ENCODE results near the gene KIAA0753. TPM values are rescaled to one million over a fixed set of nuclear protein-coding genes. Genes with fewer than 3 reads are reported as not detected.

Gene KIAA0753
- total RNA-seq, 4 donors from 2014 or later = 20.8 to 46.7 (median 25.6) TPM

DNA sequence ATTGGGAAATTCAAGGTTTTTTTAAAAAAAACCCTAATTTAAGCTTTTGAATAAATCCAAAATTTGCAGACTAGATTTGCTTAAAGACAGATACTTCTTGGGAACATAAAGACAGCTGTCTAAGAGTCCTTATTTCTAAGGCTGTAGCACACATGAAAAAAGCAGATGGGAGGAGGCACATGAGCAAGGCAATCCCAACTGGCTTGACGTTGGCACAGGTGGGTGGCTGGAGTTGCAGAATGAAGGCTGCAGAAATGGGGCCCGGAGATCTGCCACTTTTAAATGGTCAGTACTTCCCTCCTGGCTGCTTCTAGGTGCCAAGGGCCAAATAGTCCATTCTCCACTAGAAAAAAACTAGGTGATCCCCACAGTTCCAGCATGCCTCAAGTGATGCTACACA lies 4.4 kb downstream of the KIAA0753 start:
- Histone ChIP-seq H3K27ac (no peak overlapping the region), H3K9me3 (no peaks in the 10 kb centered on the region), H3K36me3 (peaks cover 18 to 33% of the 10 kb centered on the region in 2 donors), H3K4me1 (peaks cover 15 to 16% of the 10 kb centered on the region in 2 donors), H3K4me3 (replicated peaks in 1 of 3) (no peak overlapping the region), H3K27me3 (no peaks in the 10 kb centered on the region)
- TF ChIP-seq, protein P1, sequence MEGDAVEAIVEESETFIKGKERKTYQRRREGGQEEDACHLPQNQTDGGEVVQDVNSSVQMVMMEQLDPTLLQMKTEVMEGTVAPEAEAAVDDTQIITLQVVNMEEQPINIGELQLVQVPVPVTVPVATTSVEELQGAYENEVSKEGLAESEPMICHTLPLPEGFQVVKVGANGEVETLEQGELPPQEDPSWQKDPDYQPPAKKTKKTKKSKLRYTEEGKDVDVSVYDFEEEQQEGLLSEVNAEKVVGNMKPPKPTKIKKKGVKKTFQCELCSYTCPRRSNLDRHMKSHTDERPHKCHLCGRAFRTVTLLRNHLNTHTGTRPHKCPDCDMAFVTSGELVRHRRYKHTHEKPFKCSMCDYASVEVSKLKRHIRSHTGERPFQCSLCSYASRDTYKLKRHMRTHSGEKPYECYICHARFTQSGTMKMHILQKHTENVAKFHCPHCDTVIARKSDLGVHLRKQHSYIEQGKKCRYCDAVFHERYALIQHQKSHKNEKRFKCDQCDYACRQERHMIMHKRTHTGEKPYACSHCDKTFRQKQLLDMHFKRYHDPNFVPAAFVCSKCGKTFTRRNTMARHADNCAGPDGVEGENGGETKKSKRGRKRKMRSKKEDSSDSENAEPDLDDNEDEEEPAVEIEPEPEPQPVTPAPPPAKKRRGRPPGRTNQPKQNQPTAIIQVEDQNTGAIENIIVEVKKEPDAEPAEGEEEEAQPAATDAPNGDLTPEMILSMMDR (IDR thresholded peaks at IDR 0.05) = no peak
- no peak for TF ChIP-seq POLR2A (IDR thresholded peaks at IDR 0.05)
- DNase-seq = no peak
- intact Hi-C loops (cut with DNase I) = no loop called here
- 74 to 85% methylated on average over 2 of the region's 2 CpGs for WGBS, 2 donors

DNA sequence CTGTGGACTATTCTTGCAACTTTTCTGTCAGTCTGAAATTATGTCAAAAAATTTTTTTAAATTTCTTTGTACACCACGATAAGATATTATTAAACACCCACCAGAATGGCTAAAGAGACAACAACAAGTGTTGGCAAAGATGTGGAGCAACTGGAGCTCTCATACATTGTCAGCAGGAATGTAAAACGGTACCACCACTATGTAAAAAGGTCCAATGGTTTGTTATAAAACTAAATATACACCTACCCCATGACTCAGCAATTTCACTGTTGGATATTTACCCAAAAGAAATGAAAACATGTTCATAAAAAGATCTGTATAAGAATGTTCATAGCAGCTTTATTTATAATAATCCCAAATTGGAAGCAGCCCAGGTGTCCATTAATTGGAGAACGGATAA lies 7.2 kb downstream of the KIAA0753 start:
- intact Hi-C loops (cut with DNase I) = no loop called here
- Histone ChIP-seq H3K27me3 (no peaks in the 10 kb centered on the region), H3K4me3 (replicated peaks in 1 of 3) (no peak overlapping the region), H3K9me3 (no peaks in the 10 kb centered on the region), H3K27ac (no peak overlapping the region), H3K4me1 (peaks cover under 1 to 2% of the 10 kb centered on the region in 2 donors), H3K36me3 (peaks cover 22 to 34% of the 10 kb centered on the region in 2 donors)
- 96 to 99% methylated on average over 3 of the region's 3 CpGs for WGBS, 2 donors
- TF ChIP-seq POLR2A (IDR thresholded peaks at IDR 0.05) = no peak
- TF ChIP-seq, protein P1 (IDR thresholded peaks at IDR 0.05) = no peak
- DNase-seq = no peak

DNA sequence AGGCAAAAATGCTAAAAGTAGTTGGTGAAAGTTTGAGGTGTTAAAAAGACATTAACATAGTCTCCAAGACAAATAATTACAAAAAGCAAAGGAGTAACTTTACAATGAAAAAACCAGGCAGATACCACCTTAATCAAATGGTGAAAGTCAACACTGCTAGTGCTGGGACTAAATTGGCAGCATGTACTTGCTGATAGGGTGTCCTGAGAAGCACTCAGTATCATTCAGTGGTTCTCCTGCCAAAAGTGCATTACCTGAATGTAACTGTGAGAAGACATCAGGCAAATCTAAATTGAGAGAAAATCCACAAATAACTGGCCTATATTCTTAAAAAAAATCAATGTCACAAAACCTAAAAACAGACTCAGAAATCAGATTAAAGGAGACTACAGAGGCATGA lies 8.0 kb downstream of the KIAA0753 start:
- DNase-seq = no peak
- intact Hi-C loops (cut with DNase I) = no loop called here
- peaks cover 29 to 41% of the 10 kb centered on the region in 2 donors for H3K36me3 ChIP-seq
- H3K27me3 ChIP-seq = no peaks in the 10 kb centered on the region
- no peaks in the 10 kb centered on the region for H3K9me3 ChIP-seq
- no peak overlapping the region for H3K4me3 ChIP-seq (replicated peaks in 1 of 3)
- H3K4me1 ChIP-seq = no peaks in the 10 kb centered on the region
- TF ChIP-seq, protein P1 (IDR thresholded peaks at IDR 0.05) = no peak
- no peak for TF ChIP-seq POLR2A (IDR thresholded peaks at IDR 0.05)
- no peak overlapping the region for H3K27ac ChIP-seq

DNA sequence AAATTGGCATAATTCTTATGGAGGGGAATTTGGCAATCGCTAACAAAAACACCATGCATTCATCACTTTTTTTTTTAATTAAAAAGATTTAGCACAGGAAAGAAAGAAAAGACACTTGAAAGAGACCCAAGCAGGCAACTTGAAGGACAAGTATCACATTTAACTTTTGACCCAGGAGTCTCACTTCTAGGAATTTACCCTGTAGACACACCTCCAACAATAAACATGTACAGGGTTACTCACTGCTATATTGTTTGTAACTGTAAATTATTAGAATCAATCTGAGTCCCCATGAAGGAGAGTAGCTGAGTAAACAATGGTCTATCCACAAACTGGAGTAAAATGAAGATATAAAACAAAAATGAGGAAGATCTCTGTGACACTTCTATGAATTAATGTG lies 10.1 kb downstream of the KIAA0753 start:
- peaks cover 34 to 53% of the 10 kb centered on the region in 2 donors for H3K36me3 ChIP-seq

DNA sequence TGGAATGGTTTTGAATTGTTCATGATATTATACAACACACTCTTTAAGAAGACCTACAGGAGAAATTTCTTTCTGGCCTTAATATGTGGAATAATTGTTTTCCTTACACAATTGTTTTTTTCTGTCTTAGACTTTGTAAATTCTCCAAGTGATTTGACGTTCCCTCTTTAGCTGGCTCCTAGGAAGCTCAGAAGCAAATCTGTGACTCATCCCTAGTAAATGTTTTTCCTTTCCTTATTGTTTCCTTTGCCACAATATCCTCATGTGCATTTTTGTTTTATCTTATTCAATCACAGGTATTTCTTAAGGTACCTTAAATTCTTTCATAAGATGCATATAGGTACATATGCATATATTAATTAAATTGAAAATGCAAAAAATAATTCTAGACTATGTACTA lies 13.5 kb downstream of the KIAA0753 start:
- no peak for DNase-seq
- intact Hi-C loops (cut with DNase I) = no loop called here
- Histone ChIP-seq H3K27ac (no peak overlapping the region), H3K4me3 (replicated peaks in 1 of 3) (no peak overlapping the region), H3K4me1 (no peaks in the 10 kb centered on the region), H3K36me3 (peaks cover 16 to 38% of the 10 kb centered on the region in 2 donors), H3K27me3 (no peaks in the 10 kb centered on the region), H3K9me3 (no peaks in the 10 kb centered on the region)
- no peak for TF ChIP-seq POLR2A (IDR thresholded peaks at IDR 0.05)
- TF ChIP-seq, protein P1 (IDR thresholded peaks at IDR 0.05) = no peak
- WGBS, 2 donors = 71 to 90% methylated on average over 1 of the region's 1 CpG

More for the DNA sequence above, 10.1 kb downstream of the KIAA0753 start:
- Histone ChIP-seq H3K4me1 (no peaks in the 10 kb centered on the region), H3K9me3 (no peaks in the 10 kb centered on the region), H3K27ac (no peak overlapping the region), H3K4me3 (replicated peaks in 1 of 3) (no peak overlapping the region), H3K27me3 (no peaks in the 10 kb centered on the region)
- 98 to 100% methylated on average over 1 of the region's 1 CpG for WGBS, 2 donors
- intact Hi-C loops (cut with DNase I) = no loop called here
- TF ChIP-seq, protein P1 (IDR thresholded peaks at IDR 0.05) = no peak
- no peak for TF ChIP-seq POLR2A (IDR thresholded peaks at IDR 0.05)
- DNase-seq = no peak
